GM19035 (cell line): ENCODE results near the gene WNT1.

Experiments
- ATAC-seq: cut with Tn5 transposase; IDR thresholded peaks from one replicate; pipeline ENCODE4 v1.9.1; 2021; ENCODE audit not compliant: unreplicated experiment

Gene WNT1

DNA sequence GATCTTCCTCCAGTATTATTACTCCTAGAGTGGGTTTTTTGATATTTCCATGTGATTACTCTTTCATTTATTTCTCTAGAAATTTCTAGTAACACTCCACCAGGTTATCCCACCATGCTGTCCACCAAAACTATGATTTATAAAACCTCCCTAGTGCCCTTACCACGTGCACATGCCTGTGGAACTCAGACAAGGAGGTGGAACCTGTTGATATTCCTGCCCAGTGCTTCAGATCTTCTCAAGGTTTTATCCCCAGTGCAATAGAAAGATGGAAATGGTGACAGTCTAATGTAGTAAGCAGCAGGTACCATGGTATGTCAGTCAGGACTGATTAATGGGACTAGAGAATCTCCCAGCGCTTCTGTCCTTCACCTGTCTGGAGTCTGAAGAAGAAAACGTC is 17.3 kb upstream of the WNT1 start:
- no peak for ATAC-seq

DNA sequence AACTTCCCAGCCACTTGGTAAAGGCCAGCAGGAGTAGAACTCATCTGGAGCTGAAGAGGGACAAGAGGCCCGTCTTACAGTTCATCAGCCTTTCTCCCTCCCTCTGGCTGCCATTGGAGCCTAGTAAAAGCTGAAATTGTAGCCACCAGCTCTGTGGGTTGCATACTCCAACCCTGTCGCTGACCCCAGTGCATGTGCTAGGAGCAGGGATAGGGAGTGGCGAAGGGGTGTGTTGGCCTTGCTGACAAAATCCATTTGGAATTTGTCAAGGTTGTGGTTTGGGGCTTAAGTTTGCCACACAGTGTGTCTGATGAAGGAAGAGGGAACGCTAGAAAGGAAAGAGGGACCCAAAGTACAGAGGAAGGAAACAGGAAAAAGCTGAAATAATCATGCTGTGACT is 16.8 kb upstream of the WNT1 start:
- ATAC-seq = no peak

DNA sequence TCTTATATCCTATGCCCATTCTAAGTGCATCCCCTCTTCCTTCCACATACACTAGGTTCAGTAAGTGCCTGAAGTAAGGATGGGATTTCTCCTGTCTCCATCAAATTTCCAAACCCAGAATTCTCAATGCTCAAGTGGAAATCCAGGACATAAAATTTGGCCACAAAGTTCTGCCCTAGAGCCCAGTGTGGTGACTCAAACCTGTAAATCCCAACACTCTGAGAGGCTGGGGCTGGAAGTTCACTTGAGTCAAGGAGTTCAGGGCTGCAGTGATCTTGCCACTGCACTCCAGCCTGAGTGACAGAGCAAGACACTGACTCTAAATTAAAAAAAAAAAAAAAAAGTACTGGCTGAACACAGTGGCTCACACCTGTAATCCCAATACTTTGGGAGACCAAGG is 16.3 kb upstream of the WNT1 start:
- no peak for ATAC-seq

DNA sequence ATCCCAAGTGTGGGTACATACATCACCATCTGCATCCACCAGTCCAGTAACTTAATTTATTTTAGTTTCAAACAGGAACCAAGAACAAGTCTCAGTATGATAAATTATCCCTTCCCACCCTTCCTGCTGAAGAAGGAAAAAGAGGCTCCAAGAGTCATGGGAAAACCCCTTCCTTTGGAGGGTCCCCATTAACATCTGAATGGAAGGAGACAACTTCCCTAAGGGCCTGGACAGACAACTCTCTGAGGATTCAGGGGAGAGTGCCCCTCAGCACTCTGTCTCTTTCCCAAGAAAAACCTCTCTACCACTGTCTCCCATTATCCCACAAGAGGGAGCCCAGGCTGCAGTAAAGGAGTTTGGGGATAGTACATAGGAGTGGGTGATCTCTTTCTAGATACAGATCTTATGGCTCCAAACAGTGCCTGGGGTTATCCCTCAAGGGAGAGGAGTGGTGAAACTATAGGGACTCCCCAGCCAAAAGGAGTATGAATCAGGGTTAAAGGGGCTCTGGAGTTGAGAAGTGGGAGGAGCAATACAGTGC is 12.8 kb upstream of the WNT1 start:
- no peak for ATAC-seq

DNA sequence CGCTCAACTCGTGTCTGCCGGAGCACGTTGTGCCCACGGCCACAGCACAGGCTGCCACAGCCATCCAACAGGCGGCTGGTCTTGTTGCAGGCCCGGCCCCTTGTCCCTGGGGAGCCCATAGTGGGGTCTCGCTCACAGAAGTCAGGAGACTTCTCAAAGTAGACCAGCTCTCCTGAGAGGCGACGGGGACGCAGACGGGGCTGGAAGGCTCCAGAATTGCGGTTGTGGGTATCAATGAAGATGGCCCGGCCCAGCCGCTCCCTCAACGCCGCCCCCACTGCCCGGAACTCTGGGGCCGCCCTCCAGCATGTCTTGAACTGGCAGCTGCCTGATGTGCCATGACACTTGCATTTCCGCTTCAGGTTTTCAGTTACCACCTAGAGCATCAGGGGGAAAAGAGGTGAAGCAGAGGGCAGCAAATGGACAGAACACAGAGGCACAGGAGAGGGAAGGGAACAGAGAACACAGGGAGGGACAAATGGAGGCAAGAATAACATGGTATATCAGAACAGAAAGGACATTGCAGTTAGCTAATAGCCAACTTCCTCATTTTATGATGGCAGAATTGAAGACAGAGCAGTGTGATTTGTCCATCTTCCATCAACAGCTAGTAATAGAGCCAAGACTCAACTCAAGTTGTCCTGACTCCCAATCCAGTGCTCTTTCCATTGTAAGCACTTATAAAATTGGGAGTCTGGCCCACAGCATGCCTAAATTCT is 11.8 kb upstream of the WNT1 start:
- no peak for ATAC-seq

DNA sequence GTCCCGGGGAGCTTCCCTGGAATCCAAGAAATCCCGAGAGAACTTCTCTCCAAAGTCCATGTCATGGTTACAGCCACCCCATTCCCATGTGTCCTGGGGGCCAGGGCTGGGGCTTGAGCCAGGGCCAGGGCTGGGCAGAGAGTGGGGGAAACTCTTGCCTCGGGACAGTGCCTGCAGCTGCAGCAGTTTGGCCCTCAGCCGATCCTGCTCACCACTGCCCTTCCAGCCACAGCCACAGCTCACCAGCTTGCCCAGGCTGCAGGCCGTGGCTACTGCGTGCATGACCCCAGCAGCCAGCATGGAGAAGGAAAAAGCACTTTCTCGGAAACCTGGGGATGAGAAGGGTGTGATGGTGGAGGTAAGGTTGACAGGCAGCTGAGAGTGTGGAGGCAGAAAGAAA is 10.1 kb upstream of the WNT1 start:
- ATAC-seq = no peak

DNA sequence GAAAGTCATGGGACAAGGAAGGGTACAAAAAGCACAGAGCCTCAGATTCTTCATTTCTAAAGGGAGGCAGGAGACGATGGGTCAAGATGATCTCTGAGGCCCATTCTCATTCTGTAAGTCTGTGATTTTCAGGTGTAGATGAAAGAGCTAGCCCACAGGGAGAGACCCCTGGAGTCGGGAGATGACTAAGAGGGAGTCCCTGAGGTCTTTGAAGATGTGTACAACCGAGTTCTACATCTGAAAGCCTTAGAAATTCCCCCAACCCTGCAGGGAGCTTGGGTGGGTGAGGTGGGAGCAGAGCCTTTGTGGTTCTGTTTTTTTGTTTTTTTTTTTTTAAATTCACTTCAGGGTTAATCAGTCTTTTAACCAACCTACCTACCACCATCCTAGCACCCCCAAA is 9.7 kb upstream of the WNT1 start:
- ATAC-seq = no peak

DNA sequence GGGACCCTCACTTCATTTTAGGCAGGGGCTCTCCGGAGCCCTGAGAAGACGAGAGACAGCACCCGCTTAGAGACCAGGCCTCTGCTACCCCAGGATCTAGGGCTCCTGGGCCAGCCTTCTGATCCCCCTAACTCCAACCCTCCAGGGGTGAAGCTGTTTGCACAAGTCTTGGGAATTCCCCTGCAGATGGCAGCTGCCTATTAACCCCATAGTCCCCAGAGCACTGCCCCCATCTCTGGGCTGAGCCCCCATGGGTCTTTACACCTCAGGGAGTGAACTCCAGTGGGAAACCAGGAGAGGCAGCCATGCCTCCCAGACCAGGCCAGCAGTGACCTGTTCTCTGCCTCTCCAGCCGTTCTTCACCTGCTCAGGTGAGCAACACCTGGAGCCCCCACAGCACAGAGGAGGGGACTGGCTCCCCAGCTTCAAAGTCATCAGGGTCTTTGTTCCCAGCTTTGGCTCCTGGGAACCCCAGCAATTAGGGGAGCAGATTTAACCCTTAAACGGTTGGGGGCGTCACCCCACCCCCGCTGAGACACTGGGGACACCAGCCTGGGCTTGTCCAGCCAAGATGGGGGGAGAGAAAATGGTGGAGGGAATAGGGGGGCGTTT is 8.9 kb upstream of the WNT1 start:
- ATAC-seq = no peak

DNA sequence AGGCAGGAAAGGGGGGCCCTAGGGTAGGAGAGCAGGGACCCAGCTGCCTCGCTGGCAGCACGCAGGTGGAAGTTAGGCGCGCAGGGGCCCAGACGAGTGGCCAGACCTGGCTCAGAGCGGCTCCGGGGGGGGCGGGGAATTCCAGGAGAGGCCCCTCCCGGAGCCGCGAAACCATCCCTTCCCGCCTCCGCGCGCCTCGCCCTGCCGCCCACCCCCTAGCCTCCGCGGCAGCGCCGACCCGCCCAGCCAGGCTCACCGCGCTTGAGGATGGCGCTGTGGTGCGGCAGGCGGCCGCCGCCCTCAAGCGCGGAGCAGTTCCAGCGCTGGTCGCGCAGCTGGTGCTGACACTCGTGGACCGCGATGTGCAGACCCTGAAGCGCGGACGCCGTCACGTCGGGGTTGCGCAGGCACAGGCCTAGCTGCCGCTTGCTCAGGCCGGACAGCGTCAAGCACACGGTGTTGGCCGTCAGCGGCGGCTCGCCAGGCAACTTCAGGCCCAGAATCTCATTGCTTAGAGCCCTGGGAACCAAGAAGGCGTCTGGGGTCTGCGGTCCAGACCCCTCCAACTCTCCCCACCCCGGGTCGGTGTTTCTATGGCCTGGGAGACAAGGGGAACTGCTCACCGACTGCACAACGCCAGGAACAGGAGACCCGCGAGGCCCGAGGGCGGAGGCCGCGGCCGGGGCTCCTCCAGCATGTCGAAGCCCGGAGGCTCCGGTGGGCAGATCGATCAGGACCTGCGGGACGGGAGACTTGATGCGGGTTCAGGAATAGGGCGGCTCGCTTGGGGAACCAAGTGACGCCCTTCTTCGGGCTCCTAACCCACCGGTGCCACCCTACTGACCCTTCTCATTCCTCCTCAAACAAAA is 8.1 kb upstream of the WNT1 start:
- no peak for ATAC-seq

DNA sequence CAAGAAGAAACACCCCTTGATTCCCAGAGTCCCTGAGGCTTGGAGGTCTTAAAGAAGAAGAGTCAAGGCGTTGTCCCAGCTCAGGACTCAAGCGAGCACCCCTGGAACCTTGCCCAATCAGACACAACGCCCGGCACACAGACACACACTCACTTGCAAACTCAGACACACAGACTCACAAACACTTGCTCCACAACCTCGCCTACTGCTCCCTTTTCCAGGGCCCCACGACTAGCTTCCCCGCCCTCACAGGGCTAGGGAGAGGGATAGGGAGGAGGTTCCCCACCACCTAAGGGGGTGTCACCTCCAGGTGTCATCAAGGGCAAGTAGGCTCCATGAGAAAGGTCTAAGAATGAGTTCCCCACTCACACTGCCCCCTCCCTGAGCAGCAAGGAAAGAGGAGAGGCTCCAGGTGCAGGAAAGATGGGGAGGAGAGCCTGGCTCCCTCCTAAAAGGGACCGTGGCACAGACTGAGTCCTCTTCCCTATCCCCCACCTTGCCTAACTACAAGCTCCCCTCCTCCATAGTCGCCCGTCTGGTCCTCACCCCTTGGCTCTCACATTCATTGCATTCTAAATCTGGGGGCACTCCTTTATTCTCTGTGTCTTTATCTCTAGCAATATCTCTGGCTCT is 7.3 kb upstream of the WNT1 start:
- ATAC-seq = no peak

DNA sequence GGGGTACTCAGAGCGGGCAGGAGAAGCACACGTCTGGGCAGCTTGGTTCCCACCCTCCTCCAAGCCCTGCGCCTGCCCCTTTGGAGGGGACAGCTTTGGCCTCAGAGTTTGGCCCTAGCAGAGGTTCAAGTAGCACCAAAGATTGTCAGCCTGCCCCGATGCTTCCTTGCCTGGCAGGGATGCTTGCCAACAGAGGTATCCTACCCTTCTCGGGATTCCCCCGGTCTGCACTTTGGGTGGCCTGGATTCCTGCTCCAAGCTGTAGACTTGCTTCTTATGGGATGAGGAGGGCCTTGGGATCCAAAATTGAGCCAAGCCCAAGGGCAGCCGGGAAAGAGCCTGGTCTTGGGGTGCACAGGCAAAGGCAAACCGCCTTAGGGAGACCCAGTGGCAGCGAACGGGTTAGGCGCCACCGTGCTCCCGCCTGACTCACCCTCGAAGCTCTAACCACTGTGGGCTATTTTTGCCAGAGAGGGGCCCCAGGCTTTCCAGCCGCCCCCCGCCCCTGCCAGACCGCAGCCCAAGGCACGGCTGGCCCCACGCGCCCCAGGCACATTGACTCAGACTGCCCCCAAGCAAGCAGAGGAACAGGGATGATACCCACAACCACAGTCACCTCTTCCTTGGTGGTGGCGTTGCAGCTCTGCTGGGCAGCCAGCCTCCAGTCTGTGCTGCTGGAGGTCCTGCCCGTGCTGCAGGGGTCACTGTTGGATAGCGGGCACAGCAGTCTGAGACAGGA is 5.7 kb upstream of the WNT1 start:
- ATAC-seq = no peak

DNA sequence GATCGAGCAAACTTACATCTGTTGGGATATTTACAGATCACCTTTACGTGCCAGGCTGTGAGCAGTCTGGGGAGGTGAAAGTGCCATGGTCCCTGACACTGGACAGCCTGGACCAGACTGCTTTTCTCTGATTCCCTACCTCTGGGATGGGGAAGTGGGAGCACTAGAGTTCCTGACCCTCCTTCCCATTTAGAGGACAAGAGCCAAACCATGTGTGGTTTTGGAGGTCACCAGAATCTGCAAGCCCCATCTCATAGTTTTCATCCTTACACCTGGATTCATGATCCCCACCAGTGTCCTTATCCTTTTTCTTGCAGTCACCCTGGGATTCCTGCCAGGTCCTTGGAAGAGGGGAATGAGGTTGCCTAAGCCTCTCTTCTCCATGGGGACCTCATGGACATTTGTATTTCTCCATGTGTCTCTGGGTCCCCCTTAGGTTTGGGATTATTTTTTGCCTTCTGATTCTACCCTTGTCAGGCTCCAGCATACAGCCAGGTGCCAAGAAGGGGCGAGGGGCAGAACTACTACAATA is 5.1 kb upstream of the WNT1 start:
- ATAC-seq = no peak

DNA sequence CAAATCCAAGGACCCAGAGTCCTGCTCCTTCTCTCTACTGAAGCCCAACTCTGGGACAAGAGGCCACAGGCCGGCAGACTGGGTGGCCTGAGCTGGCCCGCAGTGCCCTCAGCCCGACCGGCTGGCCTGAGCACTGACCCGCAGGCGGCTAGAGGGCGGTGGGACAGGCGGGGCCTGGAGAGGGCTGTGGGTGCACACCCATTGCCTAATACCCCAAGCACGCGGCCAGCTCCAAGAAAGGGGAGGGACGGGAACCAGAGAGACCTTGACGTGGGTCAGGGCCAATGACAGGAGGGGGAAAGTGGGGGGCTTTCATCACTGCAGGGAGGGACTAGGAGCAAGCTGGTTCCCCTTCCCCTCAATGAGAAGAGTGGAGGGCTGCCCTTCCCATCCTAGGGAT is 4.6 kb upstream of the WNT1 start:
- no peak for ATAC-seq

DNA sequence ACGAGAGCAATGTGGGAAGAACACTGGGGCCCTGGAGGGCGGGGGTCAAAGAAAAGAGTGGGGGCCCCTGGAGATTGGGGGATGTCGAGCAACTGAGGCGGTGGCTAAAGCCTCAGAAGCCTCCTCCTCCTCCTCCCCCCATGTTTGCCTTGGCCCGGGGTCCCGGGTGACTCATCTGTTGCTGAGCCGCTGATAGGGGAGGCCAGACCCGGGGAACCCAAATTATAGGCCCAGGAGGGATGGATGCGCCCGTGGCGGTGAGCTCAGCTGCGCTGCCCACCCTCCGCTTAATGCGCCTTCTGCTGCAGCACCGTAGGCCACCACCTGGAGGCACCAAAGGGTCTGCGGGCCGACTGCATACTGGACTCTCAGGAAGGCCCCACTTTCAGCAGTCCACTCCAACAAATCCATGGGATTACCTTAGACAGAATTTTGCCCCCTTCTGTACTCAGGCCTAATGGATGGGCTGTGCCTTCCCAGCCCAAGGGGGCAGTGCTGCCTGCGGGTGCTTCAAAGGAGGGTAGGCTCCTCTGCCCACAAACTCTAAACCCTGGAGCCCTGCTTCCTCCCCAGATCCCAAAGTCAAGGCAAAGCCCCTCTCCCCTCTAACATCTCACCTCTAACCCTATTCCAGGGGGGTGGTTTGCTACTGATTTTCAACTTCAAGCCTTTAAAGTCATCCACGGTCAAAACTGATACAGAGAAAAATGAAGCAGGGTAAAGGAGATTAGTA is 4.0 kb upstream of the WNT1 start:
- no peak for ATAC-seq

DNA sequence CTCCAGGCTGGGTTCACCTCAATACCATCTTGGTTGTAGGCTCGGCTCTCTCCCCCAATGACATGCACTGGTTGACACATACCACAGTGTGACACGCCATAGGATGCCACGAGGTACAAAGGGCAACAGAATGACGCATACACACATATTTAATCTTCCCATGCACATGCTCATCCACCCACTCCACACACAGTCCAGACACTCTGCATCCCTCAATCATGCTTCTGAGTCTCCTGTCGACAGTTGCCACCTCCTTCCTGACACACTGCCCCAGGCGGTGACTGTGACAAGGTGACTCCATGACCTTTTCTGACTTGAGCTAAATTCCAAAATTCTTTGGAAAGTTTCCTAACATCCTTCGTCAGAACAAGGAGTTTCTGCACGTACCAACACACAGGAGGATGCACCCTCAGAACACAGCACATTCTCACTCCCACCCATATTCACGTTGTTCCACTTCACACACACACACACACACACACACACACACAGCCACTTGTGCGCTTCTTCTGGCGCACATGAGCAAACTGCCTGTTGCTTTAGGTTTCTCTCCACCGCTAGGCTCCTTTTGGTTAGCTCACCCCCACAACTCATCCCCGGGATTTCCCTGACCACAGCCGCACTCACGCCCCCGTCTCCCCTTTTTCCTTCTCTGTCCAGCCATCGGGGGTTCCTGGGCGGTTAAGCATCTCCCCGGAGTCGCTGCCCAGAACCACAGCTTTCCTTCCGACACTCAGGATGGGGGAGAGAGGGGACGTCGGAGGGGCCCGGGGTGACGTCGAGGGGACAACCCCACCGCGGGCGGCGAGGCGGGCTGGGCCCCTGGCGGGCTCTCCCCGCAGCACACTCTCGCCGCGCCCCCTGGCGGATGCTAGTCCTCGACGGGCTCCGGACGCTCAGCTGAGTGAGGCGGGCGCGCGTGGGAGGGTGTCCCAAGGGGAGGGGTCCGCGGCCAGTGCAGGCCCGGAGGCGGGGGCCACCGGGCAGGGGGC is 536 bp upstream of the WNT1 start:
- ATAC-seq = no peak

DNA sequence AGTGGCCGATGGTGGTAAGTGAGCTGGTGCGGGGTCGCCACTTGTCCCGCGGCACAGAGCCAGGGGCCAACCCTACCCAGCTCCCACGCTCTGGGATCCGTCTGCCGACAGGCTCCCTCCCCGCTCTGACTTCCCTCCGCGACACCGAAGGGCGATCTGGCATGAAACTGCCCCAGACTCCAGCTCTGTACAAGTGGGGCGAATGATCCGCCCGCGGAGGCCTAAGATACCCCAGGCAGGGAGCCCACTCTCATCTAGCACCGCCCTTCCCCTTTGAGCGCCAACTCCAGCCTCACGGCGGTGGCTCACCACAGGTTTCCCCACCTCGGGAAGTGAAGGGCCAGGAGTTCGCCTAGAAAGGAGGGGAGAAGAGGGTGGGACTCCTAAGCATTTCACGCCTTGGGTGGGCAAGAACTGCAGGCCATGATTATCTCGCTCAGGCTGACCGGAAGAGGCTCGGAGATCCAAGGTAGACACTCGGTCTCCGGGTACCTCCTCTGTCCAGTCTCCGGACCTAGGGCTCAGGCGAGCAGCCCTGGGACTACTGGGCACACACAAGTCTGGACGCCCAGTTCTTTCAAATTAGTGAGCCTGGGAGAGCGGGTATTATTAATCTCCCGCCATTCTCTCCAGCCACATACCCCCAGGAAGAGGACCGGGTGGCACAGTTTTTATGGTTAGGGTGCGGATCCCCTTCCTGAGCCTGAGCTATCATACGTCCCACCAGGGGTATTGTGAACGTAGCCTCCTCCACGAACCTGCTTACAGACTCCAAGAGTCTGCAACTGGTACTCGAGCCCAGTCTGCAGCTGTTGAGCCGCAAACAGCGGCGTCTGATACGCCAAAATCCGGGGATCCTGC is 849 bp downstream of the WNT1 start:
- ATAC-seq = no peak

DNA sequence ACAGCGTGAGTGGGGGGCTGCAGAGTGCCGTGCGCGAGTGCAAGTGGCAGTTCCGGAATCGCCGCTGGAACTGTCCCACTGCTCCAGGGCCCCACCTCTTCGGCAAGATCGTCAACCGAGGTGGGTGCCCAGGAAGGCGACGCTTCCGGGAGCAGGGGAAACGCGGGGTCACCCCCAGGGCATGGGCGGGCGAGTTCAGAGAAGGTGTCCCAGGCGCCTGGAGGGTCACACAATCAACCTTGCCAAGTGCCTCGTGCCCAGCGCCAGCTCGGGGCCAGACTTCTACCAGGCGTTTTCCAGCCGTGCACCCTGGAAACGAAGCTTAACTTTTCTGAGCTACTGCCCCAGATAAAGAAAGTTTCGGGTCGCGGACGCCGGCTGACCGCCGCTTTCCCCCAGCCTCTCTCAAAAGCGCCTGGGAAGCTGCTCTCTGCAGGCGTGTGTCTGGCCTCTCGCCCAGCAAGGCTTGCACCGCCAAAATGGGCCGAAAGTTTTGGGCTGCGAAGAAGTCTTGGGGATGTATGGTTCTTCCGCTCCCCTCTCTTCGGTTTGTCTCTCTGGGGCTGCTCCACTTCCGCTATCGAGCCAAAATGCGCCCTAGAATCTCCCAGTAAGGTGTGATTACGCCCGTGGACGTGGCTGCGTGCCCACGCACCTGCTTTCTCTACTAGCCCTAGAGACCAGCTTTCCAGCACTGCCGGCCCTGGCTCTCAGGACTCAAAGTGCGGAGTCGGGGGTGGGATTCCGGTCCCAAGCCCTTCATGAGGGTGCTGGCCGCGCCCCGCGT is 1.7 kb downstream of the WNT1 start:
- no peak for ATAC-seq
